GM19328 (cell line): ENCODE results near the gene ISCA2.

Experiments used
- ATAC-seq: cut with Tn5 transposase; IDR thresholded peaks from one replicate; pipeline ENCODE4 v1.9.1; 2021; ENCODE audit warnings: mild to moderate bottlenecking, moderate library complexity; ENCODE audit not compliant: unreplicated experiment

ISCA2 gene

DNA sequence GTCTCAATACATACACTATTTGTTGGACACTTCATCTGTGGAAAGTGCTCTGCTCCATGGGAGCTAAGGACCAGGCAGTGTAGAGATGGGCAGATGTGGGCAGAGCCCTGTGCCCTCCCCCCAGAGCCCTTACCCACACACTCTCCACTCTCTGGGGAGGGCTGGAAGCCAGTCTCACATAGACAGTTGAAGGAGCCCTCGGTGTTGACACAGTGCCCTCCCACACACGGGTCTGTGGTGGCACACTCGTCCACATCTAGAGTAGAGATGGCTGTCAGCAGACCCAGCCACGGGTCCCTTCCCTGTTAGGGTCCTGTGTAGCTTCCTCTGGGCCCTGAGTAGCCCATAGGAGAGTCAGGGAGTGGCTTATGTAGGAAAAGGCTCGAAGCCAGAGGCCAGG, 14.3 kb downstream of the ISCA2 start:
- ATAC-seq: no peak

DNA sequence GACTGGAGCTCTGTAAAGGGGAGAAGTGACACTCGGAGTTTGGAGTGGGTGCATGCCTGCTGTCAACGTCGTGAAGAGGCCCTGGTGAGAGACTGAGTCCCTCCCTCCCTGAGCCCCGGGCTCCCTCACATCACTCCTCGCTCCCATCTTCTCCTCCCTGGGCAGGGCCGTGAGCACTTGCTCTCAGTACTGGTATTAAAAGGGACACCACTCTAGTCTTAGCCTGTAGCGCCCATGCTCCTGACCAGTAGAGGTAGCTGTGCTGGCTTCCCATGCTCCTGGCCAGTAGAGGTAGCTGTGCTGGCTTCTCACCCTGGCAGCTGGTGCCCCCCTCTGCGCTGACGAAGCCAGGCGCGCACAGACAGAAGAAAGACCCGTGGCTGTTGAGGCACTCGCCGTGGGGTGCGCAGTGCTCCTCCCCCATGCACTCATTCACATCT, 14.7 kb downstream of the ISCA2 start:
- no peak for ATAC-seq

DNA sequence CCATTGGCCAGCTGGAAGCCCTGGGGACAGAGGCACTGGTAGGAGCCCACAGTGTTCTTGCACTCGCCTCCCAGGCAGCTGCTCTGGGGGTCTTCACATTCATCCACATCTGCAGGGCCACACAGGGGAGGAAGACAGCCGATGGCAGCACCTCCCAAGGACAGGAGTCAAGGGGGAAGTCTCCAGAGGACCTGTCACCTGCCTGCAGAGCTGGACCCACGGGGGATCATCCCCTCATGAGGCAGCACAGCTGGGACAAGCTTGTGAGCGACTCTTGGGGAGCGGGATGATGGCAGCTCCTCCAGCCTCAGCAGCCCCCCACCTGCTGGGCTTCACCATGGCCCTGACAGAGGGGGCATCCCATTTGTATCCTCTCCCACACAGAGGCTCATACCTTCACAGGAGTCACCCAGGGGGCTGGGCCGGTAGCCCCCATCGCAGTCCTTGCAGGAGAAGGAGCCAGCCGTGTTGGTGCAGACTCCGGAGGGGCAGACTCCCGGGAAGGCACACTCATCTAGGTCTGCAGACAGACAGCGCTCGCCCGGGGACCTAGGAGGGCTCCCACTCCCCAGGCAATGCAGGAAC, 15.4 kb downstream of the ISCA2 start:
- no peak for ATAC-seq

DNA sequence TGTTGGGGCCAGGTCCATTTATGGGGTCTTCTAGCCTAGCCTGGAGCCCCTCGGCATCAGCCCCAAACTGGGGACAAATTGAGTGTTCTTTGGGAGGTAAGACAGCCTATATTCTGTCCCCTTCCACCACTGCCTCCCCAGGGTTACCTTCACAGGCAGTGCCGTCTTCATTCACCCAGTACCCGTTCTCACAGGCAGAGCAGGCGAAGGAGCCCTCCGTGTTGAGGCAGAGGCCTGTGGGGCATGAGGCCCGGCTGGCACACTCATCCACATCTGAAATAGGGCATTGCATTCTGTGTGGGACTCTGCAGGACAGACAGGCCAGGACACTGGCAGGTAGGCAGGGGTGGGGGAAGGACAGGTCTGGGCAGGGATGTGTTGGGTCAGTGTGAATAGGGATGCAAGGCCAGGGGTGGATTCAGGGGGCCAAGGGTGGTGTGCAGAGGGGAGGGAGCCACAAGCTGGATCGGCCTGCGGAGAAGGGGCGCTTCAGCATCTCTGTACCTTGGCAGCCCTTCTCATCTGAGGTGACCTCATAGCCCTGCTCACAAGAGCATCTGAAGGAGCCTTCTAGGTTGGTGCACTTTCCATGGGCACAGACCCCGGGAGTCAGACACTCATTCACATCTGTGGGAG, 16.1 kb downstream of the ISCA2 start:
- no peak for ATAC-seq

DNA sequence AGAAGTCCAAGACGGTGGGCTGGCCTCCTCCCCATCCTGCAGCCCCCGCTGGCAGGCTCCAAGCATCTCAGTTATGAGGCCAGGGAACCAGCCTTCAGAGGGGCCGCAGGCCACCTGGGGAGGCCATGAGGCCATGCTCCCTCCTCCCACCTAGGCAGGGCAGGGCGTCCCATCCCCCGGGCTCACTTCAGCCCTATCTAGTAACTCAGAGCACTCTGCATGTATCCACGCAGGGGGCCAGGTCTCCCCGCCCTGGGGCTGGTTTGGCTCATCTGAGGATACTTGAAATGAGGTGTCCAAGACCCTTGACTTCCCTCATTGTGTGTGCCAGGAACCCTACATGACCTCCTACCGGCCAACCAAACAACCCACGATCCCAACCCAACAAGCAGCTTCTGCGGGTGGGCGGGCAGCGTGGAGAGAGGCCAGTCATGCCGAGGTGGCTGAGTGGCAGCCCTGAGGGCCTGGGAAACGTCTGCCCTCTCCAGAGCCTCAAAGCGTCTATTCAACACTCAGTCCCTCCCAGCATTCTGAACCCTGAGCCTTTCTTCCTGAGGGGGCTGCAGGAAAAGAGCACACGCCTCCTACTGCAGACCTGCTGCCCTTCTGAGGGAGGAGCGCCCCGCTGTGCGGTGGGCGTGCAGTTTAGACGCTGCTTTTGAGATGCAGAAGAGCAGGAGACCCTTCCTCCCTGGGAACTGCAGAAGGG, 16.8 kb downstream of the ISCA2 start:
- no peak for ATAC-seq

DNA sequence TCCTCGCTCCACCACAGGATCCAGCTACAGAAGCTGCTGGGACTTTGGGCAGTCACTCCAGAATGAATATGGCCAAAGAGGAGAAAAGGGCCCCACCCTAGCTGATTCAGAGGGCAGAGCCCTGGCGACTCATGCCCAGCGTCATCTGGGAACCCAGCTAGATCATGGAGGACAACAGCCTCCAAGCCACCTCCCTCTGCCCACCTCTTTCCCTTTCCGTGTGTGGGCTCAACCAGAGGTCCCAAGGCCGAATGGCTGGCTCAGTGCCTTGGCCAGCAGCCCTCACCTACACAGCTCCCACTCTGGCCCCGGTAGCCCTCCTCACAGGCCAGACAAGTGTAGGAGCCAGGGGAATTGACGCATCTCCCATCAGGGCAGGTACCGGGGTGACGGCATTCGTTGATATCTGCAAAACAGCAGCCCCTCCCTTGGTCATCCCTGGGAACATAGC, 17.4 kb downstream of the ISCA2 start:
- no peak for ATAC-seq

DNA sequence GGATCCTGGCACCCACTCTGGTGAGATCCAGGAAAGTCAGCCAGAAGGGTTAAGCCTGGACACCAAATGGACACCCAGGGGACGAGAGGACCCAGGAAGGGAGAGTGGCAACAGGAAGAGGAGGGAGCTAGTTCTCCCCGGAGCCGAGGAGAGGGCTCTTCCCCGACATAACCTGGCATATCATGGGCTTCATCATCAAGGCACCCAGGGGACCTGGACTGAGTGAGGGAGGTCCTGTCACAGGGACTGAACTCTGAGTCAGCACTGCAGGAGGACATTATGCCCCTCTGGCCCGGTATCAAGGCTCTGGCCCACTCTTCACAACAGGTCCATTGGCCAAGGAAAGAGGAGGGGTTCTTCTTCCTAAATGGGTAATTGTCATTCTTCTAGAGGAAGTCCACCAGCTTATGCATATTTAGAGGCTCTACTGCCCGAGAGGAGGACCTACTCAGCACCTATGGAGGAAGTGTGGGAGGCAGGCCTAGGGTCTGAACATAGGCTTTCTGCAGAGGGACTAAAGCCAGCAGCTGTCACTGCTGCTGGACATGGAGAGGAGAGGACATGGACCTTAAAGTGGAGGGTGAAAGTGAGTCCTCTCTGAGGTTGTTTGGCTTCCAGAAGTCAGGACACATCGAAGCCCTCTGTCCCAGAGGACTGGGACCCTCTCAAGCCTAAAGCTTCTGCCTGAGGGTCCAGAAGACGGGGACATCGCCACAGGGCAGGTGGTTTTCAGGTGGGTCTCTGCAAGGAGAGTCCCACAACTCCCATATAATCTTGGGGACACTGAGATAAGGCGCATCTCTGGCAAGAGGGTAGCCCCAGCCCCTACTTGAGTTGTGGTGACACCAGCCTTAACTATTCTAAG, 18.6 kb downstream of the ISCA2 start:
- ATAC-seq: no peak

DNA sequence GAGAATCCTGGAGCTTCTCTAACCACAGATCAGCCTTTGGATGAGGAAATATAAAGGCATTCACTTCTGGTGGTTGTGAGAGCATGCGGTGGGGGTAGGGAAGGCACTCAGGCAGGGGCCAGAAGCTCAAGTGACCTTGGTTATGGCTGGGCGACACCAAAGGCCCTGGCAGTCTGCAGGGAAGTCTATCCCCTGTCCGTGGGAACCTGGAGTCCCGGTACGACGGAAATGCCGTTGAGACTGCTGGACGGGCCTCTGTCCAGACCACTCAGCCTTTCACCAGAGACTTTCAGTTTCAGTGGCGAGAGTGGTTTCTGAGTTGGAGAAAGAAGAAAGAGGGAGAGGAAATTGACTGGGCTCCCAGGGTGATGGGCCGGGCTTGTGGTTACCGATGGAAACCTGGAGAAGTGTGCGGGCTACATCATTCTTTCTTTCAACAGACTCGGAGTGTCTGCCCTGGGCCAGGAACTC, 20.9 kb downstream of the ISCA2 start:
- no peak for ATAC-seq

DNA sequence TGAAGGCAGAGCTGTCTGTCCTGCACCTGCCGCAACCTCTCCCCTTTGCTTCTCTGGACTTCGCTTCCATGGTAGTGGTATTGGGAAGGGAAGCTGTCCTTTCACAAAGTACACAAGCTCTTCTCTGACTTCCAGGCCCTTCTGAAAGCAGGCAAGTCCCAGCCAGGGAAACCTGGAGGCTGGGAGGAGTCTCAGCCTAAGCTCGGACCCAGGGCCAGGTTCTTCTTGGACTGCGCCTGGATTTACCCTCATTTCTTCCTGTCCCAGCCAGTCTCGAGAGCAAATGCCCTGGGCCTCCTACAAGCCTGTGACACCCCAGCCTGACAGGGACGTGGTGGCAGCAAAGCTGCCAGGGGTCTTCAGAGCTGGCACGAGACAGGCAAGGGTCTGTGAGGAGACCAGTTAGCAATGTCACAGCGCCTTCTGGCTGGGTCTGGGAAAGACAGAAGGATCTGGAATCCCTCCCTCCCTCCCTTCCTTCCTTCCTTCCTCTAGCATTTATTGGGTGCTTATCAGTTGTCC, 22.4 kb downstream of the ISCA2 start:
- ATAC-seq: no peak

DNA sequence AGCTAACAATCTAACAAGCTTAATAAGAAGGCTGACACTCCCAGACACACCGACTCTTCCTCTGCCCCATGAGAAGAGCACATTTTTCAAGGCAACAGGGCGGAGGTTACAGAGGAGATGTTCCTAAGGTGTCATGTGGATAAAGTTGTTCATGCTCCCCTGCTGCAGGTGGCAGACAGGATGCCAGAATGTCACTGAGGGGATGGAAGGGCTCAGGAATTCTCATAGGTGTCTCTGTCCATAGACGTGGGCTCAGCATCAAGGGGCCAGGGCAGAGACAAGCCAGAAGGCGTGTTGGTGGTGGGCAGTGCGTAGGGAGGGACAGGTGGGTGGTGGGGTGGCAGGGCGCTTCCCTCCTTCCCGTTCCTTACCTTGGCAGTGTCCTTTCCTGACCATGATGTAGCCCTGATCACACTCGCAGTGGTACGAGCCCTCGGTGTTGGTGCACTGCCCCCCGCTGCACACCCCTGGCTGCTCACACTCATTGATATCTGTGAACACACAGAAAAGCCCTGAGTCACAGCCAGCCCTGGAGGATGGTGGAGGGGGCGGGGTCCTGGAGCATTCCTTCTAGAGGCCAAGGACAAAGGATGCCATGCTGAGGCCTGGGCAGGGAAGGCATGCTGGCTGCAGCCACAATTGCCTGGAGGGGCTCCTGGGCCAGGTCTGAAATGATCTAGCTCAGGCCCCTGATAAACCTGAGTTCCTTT, 23.0 kb downstream of the ISCA2 start:
- ATAC-seq: no peak

DNA sequence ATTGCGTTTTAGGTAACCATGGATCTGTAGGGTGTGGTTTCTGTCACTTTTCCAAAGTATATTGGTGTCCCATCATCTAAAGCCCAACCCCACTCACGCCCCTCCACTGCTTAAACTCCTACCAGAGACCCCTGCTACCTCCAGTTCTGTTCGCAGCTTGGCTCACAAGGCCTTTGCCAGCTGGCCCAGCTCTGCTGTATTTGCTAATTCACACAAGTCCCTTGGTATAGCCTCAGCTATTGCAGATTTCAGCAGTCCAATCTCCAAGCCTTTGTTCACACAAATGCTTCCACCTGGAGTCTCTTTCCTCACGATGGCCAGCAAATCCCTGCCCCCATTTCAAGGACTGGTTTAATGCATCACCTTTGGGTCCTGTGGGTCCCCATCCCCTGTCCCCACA, 24.2 kb downstream of the ISCA2 start:
- ATAC-seq: no peak

DNA sequence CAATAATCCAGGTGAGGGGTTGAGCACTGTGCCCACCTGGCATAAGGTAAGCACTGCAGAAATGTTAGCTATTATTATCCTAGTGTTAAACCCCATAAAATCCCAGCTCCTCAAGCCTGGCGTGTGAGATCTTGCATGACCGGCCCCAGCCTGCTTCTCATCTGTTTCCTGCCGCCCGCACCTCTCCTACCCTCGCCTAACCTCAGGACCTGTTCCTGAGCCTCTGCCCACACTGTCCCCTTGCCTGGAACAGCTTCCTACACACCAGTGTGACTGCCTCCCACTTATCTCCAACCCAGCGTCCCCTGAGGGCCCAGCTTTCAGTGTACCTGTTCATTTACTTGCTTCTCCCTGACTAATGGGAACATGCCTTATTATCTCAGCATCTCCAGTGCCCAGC, 24.7 kb downstream of the ISCA2 start:
- ATAC-seq: no peak

DNA sequence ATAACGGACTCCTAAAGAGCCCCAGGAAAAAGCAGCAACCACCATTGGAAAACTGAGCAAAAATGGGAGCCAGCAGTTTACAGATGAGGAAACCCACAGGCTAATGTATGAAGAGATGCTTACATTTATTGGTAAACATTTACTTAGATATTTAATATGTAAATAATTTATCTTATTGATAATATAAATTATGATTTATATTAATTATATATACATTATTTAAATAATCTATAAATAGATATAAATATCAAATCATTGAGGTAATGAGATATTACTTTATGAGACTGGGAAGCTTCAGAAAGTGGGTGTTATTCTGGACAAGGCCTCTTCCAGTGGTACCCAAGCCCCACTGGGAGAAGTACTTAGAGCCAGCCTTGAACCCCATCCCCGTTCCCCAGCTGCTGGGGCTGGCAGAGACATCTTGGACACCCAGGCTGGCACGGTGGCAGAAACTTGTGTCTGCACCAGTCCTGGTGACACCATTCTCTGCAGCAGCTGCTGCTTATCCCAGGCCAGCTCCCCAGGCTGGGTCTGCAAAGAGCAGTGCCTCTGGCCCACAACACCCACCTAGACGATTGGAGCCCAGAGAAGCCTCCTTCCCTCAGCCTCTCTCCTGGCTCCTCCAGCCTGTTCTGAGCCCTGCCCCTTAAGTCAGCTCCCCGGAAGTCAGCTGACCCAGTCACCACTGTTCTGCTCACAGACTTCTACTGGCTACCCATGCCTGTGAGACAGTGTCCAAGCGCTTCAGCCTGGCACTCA, 25.9 kb downstream of the ISCA2 start:
- ATAC-seq: no peak

DNA sequence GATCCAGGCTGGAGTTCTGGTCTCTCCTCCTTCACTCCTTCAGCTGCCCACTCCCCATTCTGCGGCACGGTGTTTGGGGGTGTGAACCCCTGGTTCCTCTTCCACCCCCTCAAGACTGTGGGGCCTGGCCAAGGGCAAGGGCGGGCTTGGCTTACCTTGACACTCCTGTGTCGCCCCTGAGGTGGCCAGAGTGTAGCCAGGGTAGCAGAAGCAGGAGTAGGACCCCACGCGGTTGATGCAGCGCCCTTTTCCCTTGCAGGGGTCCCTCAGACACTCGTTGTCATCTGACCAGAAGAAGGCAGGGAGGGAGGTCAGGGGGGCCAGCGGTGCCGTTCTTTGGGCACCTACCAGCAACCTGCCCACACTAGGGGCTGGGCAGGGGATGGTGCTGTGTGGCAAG, 28.2 kb downstream of the ISCA2 start:
- no peak for ATAC-seq

DNA sequence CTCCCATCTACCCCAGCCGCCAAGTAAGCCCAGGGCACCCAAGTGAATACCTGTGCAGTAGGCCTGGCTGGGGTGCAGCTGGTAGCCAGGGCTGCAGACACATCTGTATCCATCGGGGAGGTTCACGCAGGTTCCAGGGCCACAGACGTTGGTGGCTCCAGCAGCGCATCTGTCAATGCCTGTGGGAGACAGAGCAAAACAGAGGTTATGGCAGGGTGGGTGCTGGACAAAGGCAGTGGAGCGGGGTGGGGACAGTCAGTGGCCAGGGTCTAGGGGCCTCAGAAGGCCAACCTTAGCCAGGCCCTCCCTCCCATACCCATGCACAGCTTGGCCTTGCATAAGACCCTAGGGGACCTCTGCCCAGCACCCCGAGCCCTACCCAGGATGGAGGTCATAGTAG, 29.2 kb downstream of the ISCA2 start:
- ATAC-seq: no peak

DNA sequence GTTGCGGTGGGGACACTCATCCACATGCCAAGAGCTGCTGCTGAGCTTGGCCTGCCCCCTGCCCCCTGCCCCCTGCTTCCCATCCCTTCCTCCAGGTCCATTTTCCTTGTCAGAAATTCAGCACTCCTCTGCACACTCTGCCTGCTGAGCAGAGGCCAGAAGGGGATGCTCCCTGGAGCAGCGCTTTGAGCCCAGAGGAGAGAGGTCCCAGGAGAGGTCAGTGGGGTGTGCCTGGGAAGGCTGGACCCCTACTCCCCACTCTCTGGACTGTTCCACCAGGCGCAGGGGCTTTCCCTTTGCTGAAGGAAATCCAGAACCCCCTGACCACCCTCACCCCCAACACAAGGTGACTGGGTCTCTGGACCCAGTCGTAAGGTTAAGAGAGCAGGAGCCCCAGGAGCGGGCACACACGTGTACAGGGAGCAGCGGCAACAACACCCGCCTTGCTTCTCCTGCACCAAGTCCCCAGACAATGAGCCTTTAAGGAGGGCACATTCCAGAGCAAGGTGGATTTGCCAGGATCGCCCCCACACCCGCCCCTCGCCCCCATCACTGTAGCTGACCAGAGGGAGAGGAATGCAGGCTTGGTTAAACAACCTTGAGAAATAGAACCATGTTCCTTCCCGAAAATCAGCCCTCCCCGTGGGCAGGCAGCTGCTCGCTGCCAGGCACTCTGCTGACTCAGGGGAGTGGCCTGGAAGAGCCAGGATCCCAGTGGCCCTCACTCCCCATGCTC, 30.7 kb downstream of the ISCA2 start:
- ATAC-seq: no peak

DNA sequence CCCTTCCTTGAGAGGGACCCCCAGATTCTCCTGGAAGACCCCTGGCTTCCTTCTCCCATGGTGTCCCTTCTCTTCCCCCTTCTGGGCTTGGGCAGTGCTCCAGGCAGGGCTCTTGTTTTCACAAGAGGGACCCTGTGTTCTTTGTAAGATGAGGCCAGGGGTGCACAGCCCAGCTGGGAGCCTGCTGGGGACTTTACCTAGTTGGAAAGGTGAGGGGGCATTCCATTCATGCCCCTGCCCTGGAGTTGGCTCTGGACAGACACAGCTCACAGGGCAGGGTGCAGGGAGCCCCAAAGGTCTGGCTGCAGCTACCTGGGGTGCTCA, 31.2 kb downstream of the ISCA2 start:
- ATAC-seq: no peak

DNA sequence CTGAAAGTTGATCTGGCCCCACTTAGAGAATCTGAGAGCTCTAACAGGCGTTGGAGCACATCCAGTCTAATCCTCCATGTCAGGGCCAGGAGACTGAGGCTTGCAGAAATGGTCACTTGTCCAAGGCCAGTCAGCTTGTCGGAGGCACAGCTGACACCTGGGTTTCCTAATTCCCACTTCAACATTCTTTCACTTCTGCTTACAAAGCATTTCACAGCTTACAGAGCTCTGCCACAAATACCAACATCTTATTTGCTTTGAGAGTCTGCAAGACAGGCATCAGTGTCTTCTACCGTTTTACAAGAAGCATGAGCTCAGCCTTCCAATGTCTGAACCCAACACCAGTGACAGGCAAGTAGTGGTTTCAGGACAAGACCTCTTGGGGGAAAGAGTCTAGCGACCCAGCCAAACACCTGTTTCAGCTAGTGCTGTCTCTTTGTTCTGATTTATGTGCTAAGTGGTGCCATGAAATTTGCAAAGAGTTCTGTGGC, 31.8 kb downstream of the ISCA2 start:
- ATAC-seq: no peak
